HG03066 (cell line): Measurements from ENCODE around the gene CALHM2.
"Not testable (repeated sequence)": the region's sequence is repeated elsewhere in the genome, so short reads cannot be mapped to it uniquely, and the experiment has no call there.

Source experiments
- ATAC-seq: cut with Tn5 transposase; IDR thresholded peaks from one replicate; pipeline ENCODE4 v1.9.1; 2021; ENCODE audit warnings: low read depth; ENCODE audit not compliant: unreplicated experiment

The CALHM2 gene

DNA sequence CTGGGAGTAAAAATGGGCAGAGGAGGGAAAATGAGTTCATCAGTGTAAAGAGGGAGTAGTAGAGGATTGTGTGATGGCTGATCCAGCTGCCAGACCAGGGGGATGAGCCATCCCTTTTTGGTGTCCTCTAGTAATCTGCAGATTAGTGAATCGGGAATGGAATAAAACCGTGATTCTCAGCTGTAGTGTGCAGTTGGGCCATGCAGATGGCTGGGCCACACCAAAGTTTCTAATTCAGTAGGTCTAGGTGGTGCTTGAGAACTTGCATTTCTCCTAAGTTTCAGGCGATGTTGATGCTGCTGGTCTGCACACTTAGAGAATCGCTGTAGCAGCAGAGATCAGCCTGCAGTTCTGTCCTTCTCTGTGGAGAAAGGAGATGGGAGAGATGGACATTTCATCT lies 33.1 kb downstream of the CALHM2 start:
- no peak for ATAC-seq

DNA sequence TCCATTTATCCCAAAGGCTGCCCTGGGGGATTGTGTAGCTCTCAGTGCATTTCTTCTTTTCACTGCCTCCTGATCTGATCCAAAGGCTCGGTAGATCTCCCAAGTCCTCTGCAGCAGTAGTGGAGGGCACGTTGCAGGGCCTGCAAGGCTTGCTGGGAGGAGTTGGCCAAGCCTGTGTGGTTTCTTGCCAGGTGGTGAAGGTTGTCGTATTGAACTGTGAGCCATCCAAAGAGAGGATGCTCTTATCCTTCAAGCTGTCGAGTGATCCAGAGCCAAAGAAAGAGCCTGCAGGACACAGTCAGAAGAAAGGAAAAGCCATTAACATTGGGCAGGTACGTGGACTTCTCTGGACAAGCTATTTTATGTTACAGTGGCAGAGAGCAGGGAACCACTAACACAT lies 34.6 kb downstream of the CALHM2 start:
- ATAC-seq: no peak

DNA sequence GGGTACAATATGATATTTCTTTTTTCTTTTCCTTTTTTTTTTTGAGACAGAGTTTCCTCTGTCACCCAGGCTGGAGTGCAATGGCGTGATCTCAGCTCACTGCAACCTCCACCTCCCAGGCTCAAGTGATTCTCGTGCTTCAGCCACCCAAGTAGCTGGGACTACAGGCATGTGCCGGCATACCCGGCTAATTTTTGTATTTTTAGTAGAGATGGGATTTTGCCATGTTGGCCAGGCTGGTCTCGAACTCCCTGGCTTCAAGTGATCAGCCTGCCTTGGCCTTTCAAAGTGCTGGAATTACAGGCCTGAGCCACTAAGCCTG lies 35.1 kb downstream of the CALHM2 start:
- not testable (repeated sequence) for ATAC-seq

- no peak for ATAC-seq
Observed at GRCh38 chr10:103416436-103417147, 35.6 kb downstream of the CALHM2 start.

DNA sequence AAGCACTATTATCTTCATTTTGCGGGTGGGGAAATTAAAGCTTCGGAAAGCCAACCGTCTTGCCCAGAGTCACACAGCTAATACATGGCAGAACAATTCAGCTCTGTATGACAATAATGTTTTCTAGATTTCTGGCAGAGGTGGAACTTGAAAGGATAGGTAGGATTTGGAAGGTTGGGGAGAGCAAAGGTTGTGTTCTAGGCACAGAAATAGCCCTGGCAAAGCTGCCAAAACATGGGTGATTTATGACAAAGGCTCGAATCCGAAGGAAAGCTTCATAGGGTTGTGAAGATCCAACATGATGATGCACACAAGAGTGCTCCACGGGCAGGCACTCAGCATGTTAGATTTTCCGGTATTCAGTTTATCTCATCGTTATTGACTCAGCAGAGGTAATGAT lies 36.6 kb downstream of the CALHM2 start:
- no peak for ATAC-seq

GRCh38 chr10:103413564-103413963 lies 38.6 kb downstream of the CALHM2 start:
- no peak for ATAC-seq

DNA sequence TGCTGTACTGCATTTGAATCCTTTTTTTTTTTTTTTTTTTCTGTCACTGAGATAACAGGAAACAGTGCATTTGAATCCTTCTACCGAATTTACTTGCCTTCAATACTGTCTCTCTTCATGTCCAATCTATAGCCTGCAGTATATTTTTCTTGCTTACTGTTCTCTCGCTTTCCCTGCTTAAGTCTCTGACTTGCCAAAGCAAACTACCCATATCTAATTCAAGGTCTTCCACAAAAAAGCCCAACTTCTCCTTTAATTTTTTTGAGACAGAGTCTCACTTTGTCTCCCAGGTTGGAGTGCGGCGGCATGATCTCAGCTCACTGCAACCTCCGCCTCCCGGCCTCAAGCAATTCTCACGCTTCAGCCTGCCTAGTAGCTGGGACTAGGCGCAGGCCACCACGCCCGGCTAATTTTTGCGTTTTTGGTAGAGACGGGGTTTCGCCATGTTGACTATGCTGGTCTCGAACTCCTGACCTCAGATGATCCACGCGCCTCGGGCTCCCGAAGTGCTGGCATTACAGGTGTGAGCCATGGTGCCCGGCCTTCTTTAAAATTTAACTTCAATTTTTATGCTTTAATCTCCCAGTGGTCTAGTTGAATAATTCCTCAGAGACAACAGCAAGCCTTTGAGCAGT lies 54.9 kb downstream of the CALHM2 start:
- ATAC-seq: no peak

- ATAC-seq: no peak
Observed at GRCh38 chr10:103396789-103397087, 55.4 kb downstream of the CALHM2 start.
